Mucosa of rectum (tissue), 2 donors: ENCODE results near the gene SORCS2.

Experiments
- H3K27ac ChIP-seq, 2 donors: one replicate each; pipeline ENCODE4 v1.7.0; 2013; ENCODE audit warnings: inconsistent platforms in 2 of 2, low read depth in 2 of 2, low read length in 2 of 2
- H3K27me3 ChIP-seq, 2 donors: one replicate each; pipeline ENCODE4 v1.7.0; 2013; ENCODE audit warnings: low read length in 2 of 2; ENCODE audit not compliant: control insufficient read depth in 2 of 2, insufficient read depth in 2 of 2
- H3K36me3 ChIP-seq, 2 donors: one replicate each; pipeline ENCODE4 v1.7.0; 2013; ENCODE audit warnings: low read length in 2 of 2; ENCODE audit not compliant: control insufficient read depth in 2 of 2, insufficient read depth in 2 of 2
- H3K4me1 ChIP-seq, 2 donors: one replicate each; pipeline ENCODE4 v1.7.0; 2013; ENCODE audit warnings: low read length in 2 of 2, mild to moderate bottlenecking in 1 of 2; ENCODE audit not compliant: control insufficient read depth in 2 of 2, insufficient read depth in 2 of 2
- H3K4me3 ChIP-seq, 2 donors: one replicate each; pipeline ENCODE4 v1.7.0; 2013; ENCODE audit warnings: low read length in 2 of 2
- H3K9ac ChIP-seq, 2 donors: one replicate each; pipeline ENCODE4 v1.7.0; 2013; ENCODE audit warnings: low read length in 2 of 2, low read depth in 1 of 2, mild to moderate bottlenecking in 1 of 2
- H3K9me3 ChIP-seq, 2 donors: one replicate each; pipeline ENCODE4 v1.7.0; 2013; ENCODE audit warnings: low read length in 2 of 2; ENCODE audit not compliant: control insufficient read depth in 2 of 2
- donor health status: healthy.
- donor health status: Normal muscosa, but diverticular disease.

SORCS2 gene

GRCh38 chr4:7662507-7662846, 470.1 kb downstream of the SORCS2 start:
- Histone ChIP-seq H3K9ac (no peak overlapping the region), H3K27ac (no peak overlapping the region), H3K36me3 (no peaks in the 10 kb centered on the region), H3K4me1 (no peaks in the 10 kb centered on the region), H3K9me3 (no peaks in the 10 kb centered on the region), H3K27me3 (no peaks in the 10 kb centered on the region), H3K4me3 (no peak overlapping the region)

GRCh38 chr4:7663075-7663541, 470.8 kb downstream of the SORCS2 start:
- H3K27ac ChIP-seq: no peak overlapping the region
- no peak overlapping the region for H3K4me3 ChIP-seq
- H3K4me1 ChIP-seq: no peaks in the 10 kb centered on the region
- no peaks in the 10 kb centered on the region for H3K36me3 ChIP-seq
- no peak overlapping the region for H3K9ac ChIP-seq
- no peaks in the 10 kb centered on the region for H3K9me3 ChIP-seq
- no peaks in the 10 kb centered on the region for H3K27me3 ChIP-seq

- no peaks in the 10 kb centered on the region for H3K27me3 ChIP-seq
- H3K4me3 ChIP-seq: no peak overlapping the region
- H3K9me3 ChIP-seq: no peaks in the 10 kb centered on the region
- no peaks in the 10 kb centered on the region for H3K36me3 ChIP-seq
- H3K9ac ChIP-seq: no peak overlapping the region
- no peaks in the 10 kb centered on the region for H3K4me1 ChIP-seq
- no peak overlapping the region for H3K27ac ChIP-seq
These were observed 471.8 kb downstream of the SORCS2 start for GRCh38 chr4:7664106-7664505.

GRCh38 chr4:7665321-7665720, 473.0 kb downstream of the SORCS2 start:
- H3K9me3 ChIP-seq: no peaks in the 10 kb centered on the region

GRCh38 chr4:7666011-7666410, 473.7 kb downstream of the SORCS2 start:
- no peaks in the 10 kb centered on the region for H3K27me3 ChIP-seq
- no peaks in the 10 kb centered on the region for H3K4me1 ChIP-seq
- no peak overlapping the region for H3K27ac ChIP-seq
- H3K36me3 ChIP-seq: no peaks in the 10 kb centered on the region
- H3K9ac ChIP-seq: no peak overlapping the region
- no peaks in the 10 kb centered on the region for H3K9me3 ChIP-seq
- no peak overlapping the region for H3K4me3 ChIP-seq

More at GRCh38 chr4:7665321-7665720, 473.0 kb downstream of the SORCS2 start:
- H3K4me3 ChIP-seq: no peak overlapping the region
- no peaks in the 10 kb centered on the region for H3K36me3 ChIP-seq
- no peak overlapping the region for H3K27ac ChIP-seq
- H3K9ac ChIP-seq: no peak overlapping the region
- no peaks in the 10 kb centered on the region for H3K27me3 ChIP-seq
- H3K4me1 ChIP-seq: no peaks in the 10 kb centered on the region

GRCh38 chr4:7666744-7667143, 474.4 kb downstream of the SORCS2 start:
- Histone ChIP-seq H3K9me3 (no peaks in the 10 kb centered on the region), H3K4me3 (no peak overlapping the region), H3K4me1 (no peaks in the 10 kb centered on the region), H3K27me3 (no peaks in the 10 kb centered on the region), H3K27ac (no peak overlapping the region), H3K9ac (no peak overlapping the region), H3K36me3 (no peaks in the 10 kb centered on the region)

GRCh38 chr4:7668271-7668670, 475.9 kb downstream of the SORCS2 start:
- Histone ChIP-seq H3K4me3 (no peak overlapping the region), H3K9ac (no peak overlapping the region), H3K27me3 (no peaks in the 10 kb centered on the region), H3K9me3 (no peaks in the 10 kb centered on the region), H3K27ac (no peak overlapping the region), H3K4me1 (no peaks in the 10 kb centered on the region), H3K36me3 (no peaks in the 10 kb centered on the region)

GRCh38 chr4:7668826-7669225, 476.5 kb downstream of the SORCS2 start:
- Histone ChIP-seq H3K36me3 (no peaks in the 10 kb centered on the region), H3K27me3 (no peaks in the 10 kb centered on the region), H3K4me3 (no peak overlapping the region), H3K4me1 (no peaks in the 10 kb centered on the region), H3K27ac (no peak overlapping the region), H3K9ac (no peak overlapping the region), H3K9me3 (no peaks in the 10 kb centered on the region)

GRCh38 chr4:7672601-7673000, 480.3 kb downstream of the SORCS2 start:
- Histone ChIP-seq H3K9ac (no peak overlapping the region), H3K27ac (no peak overlapping the region), H3K36me3 (no peaks in the 10 kb centered on the region), H3K4me1 (no peaks in the 10 kb centered on the region), H3K27me3 (no peaks in the 10 kb centered on the region), H3K9me3 (no peaks in the 10 kb centered on the region), H3K4me3 (no peak overlapping the region)

GRCh38 chr4:7673121-7673520, 480.8 kb downstream of the SORCS2 start:
- H3K36me3 ChIP-seq: no peaks in the 10 kb centered on the region
- no peaks in the 10 kb centered on the region for H3K9me3 ChIP-seq
- H3K27ac ChIP-seq: no peak overlapping the region
- no peaks in the 10 kb centered on the region for H3K4me1 ChIP-seq
- no peaks in the 10 kb centered on the region for H3K27me3 ChIP-seq
- no peak overlapping the region for H3K9ac ChIP-seq
- no peak overlapping the region for H3K4me3 ChIP-seq

- no peak overlapping the region for H3K4me3 ChIP-seq
- no peaks in the 10 kb centered on the region for H3K4me1 ChIP-seq
- H3K27me3 ChIP-seq: no peaks in the 10 kb centered on the region
- no peaks in the 10 kb centered on the region for H3K36me3 ChIP-seq
- no peak overlapping the region for H3K27ac ChIP-seq
- H3K9ac ChIP-seq: no peak overlapping the region
- no peaks in the 10 kb centered on the region for H3K9me3 ChIP-seq
These were observed 482.4 kb downstream of the SORCS2 start for GRCh38 chr4:7674706-7675105.
